GM23338 (cell line): ENCODE data around the gene NBPF9.
"Not testable (repeated sequence)": the region's sequence is repeated elsewhere in the genome, so short reads cannot be mapped to it uniquely, and the experiment has no call there.

ENCODE experiments used
- CREB1 ChIP-seq: fragments of 250-450 bp; sonication (Bioruptor Pico); IDR thresholded peaks from 2 replicates; pipeline ENCODE4 v1.5.0; 2020; ENCODE audit warnings: low read depth, mild to moderate bottlenecking, moderate library complexity
- CTCF ChIP-seq, 2 experiments: fragments of 200-600 bp in 1 of 2; sonication (generic) in 1 of 2; conservative IDR thresholded peaks; 2 replicates each; pipeline versions ENCODE4 v1.5.1 to v1.6.1; 2016 to 2017; ENCODE audit warnings: antibody characterized with exemption in 2 of 2, low read depth in 2 of 2, mild to moderate bottlenecking in 2 of 2, moderate library complexity in 1 of 2
- EZH2 ChIP-seq: fragments of 200-600 bp; sonication (generic); IDR thresholded peaks from one replicate; pipeline ENCODE4 v1.8.0; 2017; ENCODE audit warnings: antibody characterized with exemption, mild to moderate bottlenecking, low read depth; ENCODE audit not compliant: unreplicated experiment
- EZH2phosphoT487 ChIP-seq: fragments of 200-600 bp; sonication (generic); IDR thresholded peaks from one replicate; pipeline ENCODE4 v1.8.1; 2018; ENCODE audit warnings: antibody characterized with exemption; ENCODE audit not compliant: unreplicated experiment
- NANOG ChIP-seq: IDR thresholded peaks from 2 replicates; pipeline ENCODE4 v1.6.1; 2016; ENCODE audit warnings: antibody characterized with exemption, borderline replicate concordance
- POLR2AphosphoS5 ChIP-seq: IDR thresholded peaks from 2 replicates; pipeline ENCODE4 v1.6.1; 2016; ENCODE audit warnings: antibody characterized with exemption, low read depth
- REST ChIP-seq: IDR thresholded peaks from one replicate; pipeline ENCODE4 v1.6.1; 2018; ENCODE audit warnings: antibody characterized with exemption; ENCODE audit not compliant: unreplicated experiment
- STAT1 ChIP-seq: IDR thresholded peaks from one replicate; pipeline ENCODE4 v1.6.1; 2016; ENCODE audit warnings: antibody characterized with exemption; ENCODE audit not compliant: unreplicated experiment
- ZNF114 ChIP-seq: fragments of 250-450 bp; sonication (Bioruptor Pico); IDR thresholded peaks from 2 replicates; pipeline ENCODE4 v1.5.0; 2020; ENCODE audit warnings: mild to moderate bottlenecking, moderate library complexity

GRCh38 chr1:149033916-149034315 lies 69.4 kb downstream of the NBPF9 start:
- not testable (repeated sequence) for TF ChIP-seq STAT1; CTCF (conservative IDR thresholded peaks at IDR 0.05; ENCODE audit: low read depth in 2 of 2); EZH2; POLR2AphosphoS5; REST; NANOG; ZNF114; EZH2phosphoT487; CREB1 (CRISPR knock-in tag)
